A673 (cell line): ENCODE measurements around the gene CBX4.

Experiments
- EZH2 ChIP-seq: fragments of 200-600 bp; sonication (generic); IDR thresholded peaks from 2 replicates; pipeline ENCODE4 v1.6.1; 2017; ENCODE audit warnings: borderline replicate concordance, low read depth, mild to moderate bottlenecking, mixed read lengths, antibody characterized with exemption, low read length; ENCODE audit not compliant: poor library complexity, severe bottlenecking
- TF ChIP-seq, protein P1 (sequence below): fragments of 300-800, 200-600 bp; sonication (generic); conservative IDR thresholded peaks from 2 replicates; pipeline ENCODE4 v1.5.1; 2017; ENCODE audit warnings: low read depth, mild to moderate bottlenecking, antibody characterized with exemption, low read length, moderate library complexity, mixed read lengths

DNA sequence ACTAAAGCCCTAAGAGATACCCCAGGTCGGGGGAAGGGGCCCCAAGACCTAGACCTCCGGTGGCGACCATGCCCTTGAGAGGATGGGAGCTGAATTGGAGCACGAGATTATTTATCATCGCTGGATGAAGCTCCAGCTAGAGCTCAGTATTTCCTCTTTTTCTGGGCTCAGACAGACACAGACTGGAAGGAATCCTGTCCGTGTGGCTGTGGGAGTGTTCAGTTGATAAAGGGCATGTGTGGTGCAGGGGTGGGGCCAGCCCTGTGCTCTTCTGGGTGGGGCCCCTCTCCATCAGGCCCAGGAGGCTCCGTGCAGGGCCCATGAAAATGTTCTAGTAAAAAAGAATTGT lies 6.3 kb upstream of the CBX4 start:
- TF ChIP-seq, protein P1, sequence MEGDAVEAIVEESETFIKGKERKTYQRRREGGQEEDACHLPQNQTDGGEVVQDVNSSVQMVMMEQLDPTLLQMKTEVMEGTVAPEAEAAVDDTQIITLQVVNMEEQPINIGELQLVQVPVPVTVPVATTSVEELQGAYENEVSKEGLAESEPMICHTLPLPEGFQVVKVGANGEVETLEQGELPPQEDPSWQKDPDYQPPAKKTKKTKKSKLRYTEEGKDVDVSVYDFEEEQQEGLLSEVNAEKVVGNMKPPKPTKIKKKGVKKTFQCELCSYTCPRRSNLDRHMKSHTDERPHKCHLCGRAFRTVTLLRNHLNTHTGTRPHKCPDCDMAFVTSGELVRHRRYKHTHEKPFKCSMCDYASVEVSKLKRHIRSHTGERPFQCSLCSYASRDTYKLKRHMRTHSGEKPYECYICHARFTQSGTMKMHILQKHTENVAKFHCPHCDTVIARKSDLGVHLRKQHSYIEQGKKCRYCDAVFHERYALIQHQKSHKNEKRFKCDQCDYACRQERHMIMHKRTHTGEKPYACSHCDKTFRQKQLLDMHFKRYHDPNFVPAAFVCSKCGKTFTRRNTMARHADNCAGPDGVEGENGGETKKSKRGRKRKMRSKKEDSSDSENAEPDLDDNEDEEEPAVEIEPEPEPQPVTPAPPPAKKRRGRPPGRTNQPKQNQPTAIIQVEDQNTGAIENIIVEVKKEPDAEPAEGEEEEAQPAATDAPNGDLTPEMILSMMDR: no peak
- TF ChIP-seq EZH2: no peak
